MM.1S (cell line): Measurements from ENCODE around the gene CLMP.

ENCODE experiments used
- DNase-seq: peaks from one replicate; pipeline ENCODE4 v3.0.0-alpha.2; 2015
- H2AFZ ChIP-seq: fragments of 300-600 bp; sonication (generic); 2 replicates; pipeline ENCODE4 v1.6.0; 2016; ENCODE audit warnings: antibody characterized with exemption, low read length
- H3F3A ChIP-seq: fragments of 300-600 bp; sonication (generic); 2 replicates; pipeline ENCODE4 v1.6.1; 2016; ENCODE audit warnings: mild to moderate bottlenecking, antibody characterized with exemption, low read length, moderate library complexity, mixed read lengths; ENCODE audit not compliant: insufficient read depth
- H3K27ac ChIP-seq: fragments of 300-600 bp; sonication (generic); 2 replicates; pipeline ENCODE4 v1.5.1; 2016; ENCODE audit warnings: mild to moderate bottlenecking, low read length
- H3K27me3 ChIP-seq: fragments of 300-600 bp; sonication (generic); replicated peaks from 2 replicates; pipeline ENCODE4 v1.6.0; 2016; ENCODE audit warnings: low read length; ENCODE audit not compliant: insufficient read depth
- H3K36me3 ChIP-seq: fragments of 300-600 bp; sonication (generic); replicated peaks from 2 replicates; pipeline ENCODE4 v1.6.1; 2016; ENCODE audit warnings: mild to moderate bottlenecking, low read length, mixed read lengths; ENCODE audit not compliant: insufficient read depth
- H3K4me1 ChIP-seq: fragments of 300-600 bp; sonication (generic); 2 replicates; pipeline ENCODE4 v1.6.1; 2016; ENCODE audit warnings: low read length, mixed read lengths
- H3K4me2 ChIP-seq: fragments of 300-600 bp; sonication (generic); 2 replicates; pipeline ENCODE4 v1.6.0; 2016; ENCODE audit warnings: low read depth, low read length
- H3K4me3 ChIP-seq: fragments of 300-600 bp; sonication (generic); 2 replicates; pipeline ENCODE4 v1.5.1; 2016; ENCODE audit warnings: low read length, mixed read lengths
- H3K79me2 ChIP-seq: fragments of 300-600 bp; sonication (generic); 2 replicates; pipeline ENCODE4 v1.6.1; 2016; ENCODE audit warnings: mixed run types, low read length, mixed read lengths
- H3K9ac ChIP-seq: fragments of 300-600 bp; sonication (generic); 2 replicates; pipeline ENCODE4 v1.6.1; 2016; ENCODE audit warnings: low read length, mixed read lengths
- H3K9me2 ChIP-seq: fragments of 300-600 bp; sonication (generic); replicated peaks from 2 replicates; pipeline ENCODE4 v1.6.1; 2016; ENCODE audit warnings: mild to moderate bottlenecking, low read length, mixed read lengths; ENCODE audit not compliant: insufficient read depth
- H3K9me3 ChIP-seq: fragments of 300-600 bp; sonication (generic); replicated peaks from 2 replicates; pipeline ENCODE4 v1.6.1; 2016; ENCODE audit warnings: mild to moderate bottlenecking, low read length, mixed read lengths; ENCODE audit not compliant: insufficient read depth
- H4K20me1 ChIP-seq: fragments of 300-600 bp; sonication (generic); 2 replicates; pipeline ENCODE4 v1.6.1; 2016; ENCODE audit warnings: mild to moderate bottlenecking, low read length, moderate library complexity, mixed read lengths; ENCODE audit not compliant: insufficient read depth
- CTCF ChIP-seq: fragments of 300-600 bp; sonication (generic); IDR thresholded peaks from 2 replicates; pipeline ENCODE4 v1.5.1; 2016; ENCODE audit warnings: antibody characterized with exemption, low read length, mixed read lengths
- EZH2 ChIP-seq: fragments of 300-600 bp; sonication (generic); optimal IDR thresholded peaks from 2 replicates; pipeline ENCODE3; 2017; ENCODE audit warnings: low read depth, mild to moderate bottlenecking, antibody characterized with exemption, low read length, mixed read lengths
- EZH2phosphoT487 ChIP-seq: fragments of 300-600 bp; sonication (generic); IDR thresholded peaks from 2 replicates; pipeline ENCODE4 v1.6.1; 2018; ENCODE audit warnings: antibody characterized with exemption, low read length

CLMP gene

GRCh38 chr11:123230346-123230745 is 35.3 kb upstream of the CLMP start:
- Histone ChIP-seq H3K9ac (no peak overlapping the region), H3K27me3 (no peaks in the 10 kb centered on the region), H3K9me2 (no peaks in the 10 kb centered on the region), H3K27ac (no peak overlapping the region), H3K36me3 (no peaks in the 10 kb centered on the region), H3K4me3 (no peak overlapping the region), H4K20me1 (no peaks in the 10 kb centered on the region), H3K4me2 (no peak overlapping the region), H3K79me2 (no peaks in the 10 kb centered on the region), H3K9me3 (no peaks in the 10 kb centered on the region), H2AFZ (no peak overlapping the region), H3K4me1 (peaks cover 14% of the 10 kb centered on the region), H3F3A (peaks cover 14% of the 10 kb centered on the region)
- TF ChIP-seq CTCF, result no peak
- no peak for TF ChIP-seq EZH2phosphoT487
- no peak for TF ChIP-seq EZH2
- no peak for DNase-seq

GRCh38 chr11:123228496-123229163 is 33.6 kb upstream of the CLMP start:
- Histone ChIP-seq H3K27ac (no peak overlapping the region), H3F3A (peaks cover 6% of the 10 kb centered on the region), H2AFZ (no peak overlapping the region), H4K20me1 (no peaks in the 10 kb centered on the region), H3K9ac (no peak overlapping the region), H3K79me2 (no peaks in the 10 kb centered on the region), H3K36me3 (no peaks in the 10 kb centered on the region), H3K4me2 (no peak overlapping the region), H3K27me3 (no peaks in the 10 kb centered on the region), H3K4me1 (peaks cover 10% of the 10 kb centered on the region), H3K9me3 (no peaks in the 10 kb centered on the region), H3K4me3 (no peak overlapping the region), H3K9me2 (no peaks in the 10 kb centered on the region)
- TF ChIP-seq EZH2, result no peak
- no peak for TF ChIP-seq CTCF
- TF ChIP-seq EZH2phosphoT487, result no peak
- no peak for DNase-seq

GRCh38 chr11:123227763-123228495 is 32.9 kb upstream of the CLMP start:
- H3K4me1 ChIP-seq, result peaks cover 5% of the 10 kb centered on the region
- H3K36me3 ChIP-seq, result no peaks in the 10 kb centered on the region
- H3K9me3 ChIP-seq, result no peaks in the 10 kb centered on the region
- no peaks in the 10 kb centered on the region for H3K9me2 ChIP-seq
- no peaks in the 10 kb centered on the region for H3K27me3 ChIP-seq
- H3K79me2 ChIP-seq, result no peaks in the 10 kb centered on the region
- no peak overlapping the region for H3K4me2 ChIP-seq
- H3K27ac ChIP-seq, result no peak overlapping the region
- H3F3A ChIP-seq, result no peaks in the 10 kb centered on the region
- no peak overlapping the region for H3K9ac ChIP-seq
- no peaks in the 10 kb centered on the region for H4K20me1 ChIP-seq
- TF ChIP-seq EZH2phosphoT487, result no peak
- no peak for TF ChIP-seq EZH2
- no peak for TF ChIP-seq CTCF
- no peak for DNase-seq
- no peak overlapping the region for H3K4me3 ChIP-seq
- no peak overlapping the region for H2AFZ ChIP-seq
